Spleen (tissue), 7 donors: Measurements from ENCODE around the gene SCN8A.

ENCODE experiments used
- POLR2A ChIP-seq, 3 donors: fragments of 450-650 bp; IDR thresholded peaks; one replicate each; pipeline ENCODE4 v1.5.1; 2017; ENCODE audit warnings: antibody characterized with exemption in 3 of 3, mild to moderate bottlenecking in 1 of 3
- TF ChIP-seq, protein P1 (sequence below), 11 experiments: fragments of 200-600 bp in 7 of 11; fragments of 450-650 bp in 4 of 11; sonication (generic) in 4 of 11; IDR thresholded peaks in 8 of 11; conservative IDR thresholded peaks in 3 of 11; 1 replicate in 7 of 11; 2 replicates in 4 of 11; pipeline versions ENCODE4 v1.4.0 to v1.8.0; 2016 to 2021; ENCODE audit warnings: antibody characterized with exemption in 11 of 11, inconsistent platforms in 4 of 11, mild to moderate bottlenecking in 1 of 11
- donor health status: DM: no; HTN: no; CAD: no; lungs with moderate emphysema.
- donor health status: DM: no; HTN: no; CAD: no.
- donor health status: DM: no; HTN: no; CAD: no.

DNA sequence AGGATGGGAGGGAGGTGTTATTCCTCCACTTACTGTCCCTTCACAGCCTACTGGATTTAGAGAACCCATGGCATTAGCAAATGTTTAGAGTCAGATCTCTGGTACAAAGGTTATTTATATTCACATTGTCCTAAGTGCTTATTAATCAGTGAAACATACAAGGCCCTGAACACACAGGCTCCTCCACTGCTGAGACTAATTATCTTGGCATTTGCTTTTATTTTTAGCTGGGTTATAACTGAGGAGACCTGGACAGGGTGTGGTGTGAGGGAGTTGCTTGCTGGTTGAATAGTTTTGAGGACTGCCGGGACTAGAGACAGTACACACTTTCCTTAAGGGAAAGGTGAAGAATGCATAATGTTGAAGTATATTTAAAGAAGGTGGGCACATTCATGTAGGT lies 180.0 kb downstream of the SCN8A start:
- TF ChIP-seq, protein P1, sequence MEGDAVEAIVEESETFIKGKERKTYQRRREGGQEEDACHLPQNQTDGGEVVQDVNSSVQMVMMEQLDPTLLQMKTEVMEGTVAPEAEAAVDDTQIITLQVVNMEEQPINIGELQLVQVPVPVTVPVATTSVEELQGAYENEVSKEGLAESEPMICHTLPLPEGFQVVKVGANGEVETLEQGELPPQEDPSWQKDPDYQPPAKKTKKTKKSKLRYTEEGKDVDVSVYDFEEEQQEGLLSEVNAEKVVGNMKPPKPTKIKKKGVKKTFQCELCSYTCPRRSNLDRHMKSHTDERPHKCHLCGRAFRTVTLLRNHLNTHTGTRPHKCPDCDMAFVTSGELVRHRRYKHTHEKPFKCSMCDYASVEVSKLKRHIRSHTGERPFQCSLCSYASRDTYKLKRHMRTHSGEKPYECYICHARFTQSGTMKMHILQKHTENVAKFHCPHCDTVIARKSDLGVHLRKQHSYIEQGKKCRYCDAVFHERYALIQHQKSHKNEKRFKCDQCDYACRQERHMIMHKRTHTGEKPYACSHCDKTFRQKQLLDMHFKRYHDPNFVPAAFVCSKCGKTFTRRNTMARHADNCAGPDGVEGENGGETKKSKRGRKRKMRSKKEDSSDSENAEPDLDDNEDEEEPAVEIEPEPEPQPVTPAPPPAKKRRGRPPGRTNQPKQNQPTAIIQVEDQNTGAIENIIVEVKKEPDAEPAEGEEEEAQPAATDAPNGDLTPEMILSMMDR (IDR thresholded peaks at IDR 0.05 in 8 of 11, conservative IDR thresholded peaks at IDR 0.05 in 3 of 11): no peak
- no peak for TF ChIP-seq POLR2A (IDR thresholded peaks at IDR 0.05)
